Body of pancreas (tissue), 4 donors: ENCODE measurements around the gene FCN1.

Experiments used
- POLR2A ChIP-seq, 3 donors: fragments of 450-650 bp; IDR thresholded peaks; one replicate each; pipeline ENCODE4 v1.6.1; 2016; ENCODE audit warnings: antibody characterized with exemption in 3 of 3, mild to moderate bottlenecking in 2 of 3
- TF ChIP-seq, protein P1 (sequence below), 7 experiments: fragments of 450-650 bp in 4 of 7; fragments of 200-600 bp in 3 of 7; sonication (generic) in 3 of 7; IDR thresholded peaks; one replicate each; pipeline ENCODE4 v1.5.1; 2016 to 2019; ENCODE audit warnings: antibody characterized with exemption in 7 of 7

DNA sequence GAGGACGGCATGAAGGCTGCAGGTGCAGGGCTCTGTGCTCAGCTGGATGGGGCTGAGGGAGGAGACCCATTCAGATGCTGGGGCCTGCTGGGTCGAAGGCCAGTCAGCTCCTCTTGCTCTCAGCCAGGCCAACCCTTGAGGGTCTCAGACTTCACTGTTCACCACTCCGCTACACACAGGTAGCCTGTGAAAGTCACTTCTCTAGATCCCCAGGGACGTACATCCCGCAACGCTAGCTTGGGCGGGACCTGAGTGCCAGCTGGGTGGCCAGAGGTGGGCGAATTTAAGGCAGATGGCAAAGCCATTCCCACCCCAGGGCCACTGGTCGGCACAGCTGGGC lies 42.2 kb upstream of the FCN1 start:
- TF ChIP-seq, protein P1, sequence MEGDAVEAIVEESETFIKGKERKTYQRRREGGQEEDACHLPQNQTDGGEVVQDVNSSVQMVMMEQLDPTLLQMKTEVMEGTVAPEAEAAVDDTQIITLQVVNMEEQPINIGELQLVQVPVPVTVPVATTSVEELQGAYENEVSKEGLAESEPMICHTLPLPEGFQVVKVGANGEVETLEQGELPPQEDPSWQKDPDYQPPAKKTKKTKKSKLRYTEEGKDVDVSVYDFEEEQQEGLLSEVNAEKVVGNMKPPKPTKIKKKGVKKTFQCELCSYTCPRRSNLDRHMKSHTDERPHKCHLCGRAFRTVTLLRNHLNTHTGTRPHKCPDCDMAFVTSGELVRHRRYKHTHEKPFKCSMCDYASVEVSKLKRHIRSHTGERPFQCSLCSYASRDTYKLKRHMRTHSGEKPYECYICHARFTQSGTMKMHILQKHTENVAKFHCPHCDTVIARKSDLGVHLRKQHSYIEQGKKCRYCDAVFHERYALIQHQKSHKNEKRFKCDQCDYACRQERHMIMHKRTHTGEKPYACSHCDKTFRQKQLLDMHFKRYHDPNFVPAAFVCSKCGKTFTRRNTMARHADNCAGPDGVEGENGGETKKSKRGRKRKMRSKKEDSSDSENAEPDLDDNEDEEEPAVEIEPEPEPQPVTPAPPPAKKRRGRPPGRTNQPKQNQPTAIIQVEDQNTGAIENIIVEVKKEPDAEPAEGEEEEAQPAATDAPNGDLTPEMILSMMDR (IDR thresholded peaks at IDR 0.05): no peak
- no peak for TF ChIP-seq POLR2A (IDR thresholded peaks at IDR 0.05)
